ENCODE data around the gene ZNF219. TPM values are rescaled to one million over a fixed set of nuclear protein-coding genes. Genes with fewer than 3 reads are reported as not detected.

Gene ZNF219
- total RNA-seq, 1 experiment from 2014 or later = 84.5 TPM

- Histone ChIP-seq H3K79me1 (ENCODE audit: insufficient read depth, low read depth, low read length, poor library complexity, severe bottlenecking) (no peaks in the 10 kb centered on the region), H3K79me2 (ENCODE audit: insufficient read depth, low read length) (no peaks in the 10 kb centered on the region), H3K27me3 (ENCODE audit: insufficient read depth, low read length) (no peaks in the 10 kb centered on the region), H3K23me2 (ENCODE audit: insufficient read length, low read depth, low read length, poor library complexity, severe bottlenecking) (no peaks in the 10 kb centered on the region), H3K23ac (ENCODE audit: insufficient read length, low read depth, low read length) (no peak overlapping the region), H2BK15ac (ENCODE audit: low read depth, low read length) (no peak overlapping the region), H3K9ac (ENCODE audit: extremely low read depth, insufficient read length, low read length) (no peak overlapping the region), H3K14ac (ENCODE audit: insufficient read depth, low read length) (no peak overlapping the region), H3K4me1 (ENCODE audit: insufficient read depth, low read length) (no peaks in the 10 kb centered on the region), H3K56ac (ENCODE audit: insufficient read length, low read depth, low read length) (no peak overlapping the region), H3K4me2 (ENCODE audit: insufficient read depth, insufficient read length, low read length) (no peak overlapping the region), H4K8ac (replicated peaks; ENCODE audit: insufficient read length, low read depth, low read length) (no peak overlapping the region), H2BK5ac (ENCODE audit: insufficient read length, low read length) (no peak overlapping the region), H3K27ac (ENCODE audit: insufficient read length, low read depth, low read length) (no peak overlapping the region), H2AK5ac (ENCODE audit: insufficient read length, low read length) (no peak overlapping the region), H4K91ac (ENCODE audit: insufficient read length, low read depth, low read length) (no peak overlapping the region), H3K9me3 (ENCODE audit: control insufficient read depth, low read depth, low read length) (no peaks in the 10 kb centered on the region), H3K4ac (ENCODE audit: low read depth, low read length) (no peak overlapping the region), H4K5ac (ENCODE audit: insufficient read length, low read depth, low read length) (no peak overlapping the region), H3T11ph (ENCODE audit: low read length) (no peak overlapping the region), H4K20me1 (ENCODE audit: control insufficient read depth, insufficient read depth, insufficient read length) (no peaks in the 10 kb centered on the region), H2AFZ (ENCODE audit: low read length) (no peak overlapping the region), H3K18ac (ENCODE audit: insufficient read length, low read depth, low read length) (no peak overlapping the region), H2BK20ac (ENCODE audit: low read depth, low read length, poor library complexity, severe bottlenecking) (no peak overlapping the region), H2BK12ac (ENCODE audit: insufficient read length, low read depth, low read length) (no peak overlapping the region), H2BK120ac (ENCODE audit: low read depth, low read length, poor library complexity, severe bottlenecking) (no peak overlapping the region)
- Mint-ChIP-seq H3K36me3 (ENCODE audit: insufficient read depth in 1 of 3, low read depth in 3 of 3) (no peaks in the 10 kb centered on the region; a peak in 1 of 7 replicates), H3K4me3 (no peak overlapping the region), H3K27me3 (ENCODE audit: low read depth) (peaks cover 2% of the 10 kb centered on the region; the same call in 1 of the 2 replicates), H3K27ac (no peak overlapping the region), H3K9me3 (peaks cover 10 to 17% of the 10 kb centered on the region in 2 experiments; a peak in 4 of 5 replicates), H3K4me1 (no peaks in the 10 kb centered on the region)
- TF ChIP-seq CTCF (conservative IDR thresholded peaks at IDR 0.05) = no peak
- DNase-seq = no peak
- WGBS (ENCODE audit: extremely low coverage, insufficient read length, low lambda C conversion rate) = no CpG with 5 or more reads among the region's 1 CpG
These were observed 43.9 kb upstream of the ZNF219 start for GRCh38 chr14:21142357-21142756.

Measured in H9 (cell line).